T-cell (primary cell): ENCODE measurements around the gene SERPINE1. TPM values are rescaled to one million over a fixed set of nuclear protein-coding genes. Genes with fewer than 3 reads are reported as not detected.
"Not testable (repeated sequence)": the region's sequence is repeated elsewhere in the genome, so short reads cannot be mapped to it uniquely, and the experiment has no call there.

Experiments
- ATAC-seq, 4 experiments: fragments of 200-7000 bp in 3 of 4; fragments of 150-1000 bp in 1 of 4; cut with Tn5 transposase; replicated peaks in 1 of 4; 1 replicate in 3 of 4; 2 replicates in 1 of 4; pipeline ENCODE4 v1.10.0; 2021; ENCODE audit warnings: moderate library complexity in 3 of 4, mild to moderate bottlenecking in 2 of 4, moderate number of reproducible peaks in 1 of 4
- CTCF ChIA-PET, 2 donors: fragments of 300-600 bp; sonication (Branson Sonifier 250); formaldehyde crosslinking; loops; one replicate each; lab custom pipeline; 2022; ENCODE audit warnings: antibody characterized with exemption in 2 of 2; lab: Charles Lee
- POLR2A ChIA-PET, 2 donors: fragments of 300-600 bp; sonication (Branson Sonifier 250); formaldehyde crosslinking; loops; one replicate each; lab custom pipeline; 2022; ENCODE audit warnings: antibody characterized with exemption in 2 of 2; lab: Charles Lee
- DNase-seq, 35 experiments: peaks; one replicate each; pipeline versions ENCODE4 v3.0.0 to v3.0.0-alpha.2; 2013 to 2023
- H3K27ac ChIP-seq: one replicate; pipeline ENCODE4 v1.5.1; 2013; ENCODE audit warnings: low read length
- H3K27me3 ChIP-seq, 2 experiments: replicated peaks in 1 of 2; 1 replicate in 1 of 2; 2 replicates in 1 of 2; pipeline versions ENCODE4 v1.6.1 to v1.7.0; 2013; ENCODE audit warnings: low read length in 1 of 2, mixed read lengths in 1 of 2; ENCODE audit not compliant: control insufficient read depth in 2 of 2, insufficient read depth in 2 of 2; ENCODE audit errors: extremely low read depth in 1 of 2
- H3K36me3 ChIP-seq, 2 donors: 1 replicate in 1 of 2; 2 replicates in 1 of 2; pipeline versions ENCODE4 v1.6.1 to v1.7.0; 2013; ENCODE audit warnings: low read length in 1 of 2; ENCODE audit not compliant: control insufficient read depth in 2 of 2, insufficient read depth in 1 of 2; ENCODE audit errors: extremely low read depth in 1 of 2
- H3K4me1 ChIP-seq, 2 experiments: 1 replicate in 1 of 2; 2 replicates in 1 of 2; pipeline versions ENCODE4 v1.6.1 to v1.7.0; 2013; ENCODE audit warnings: low read length in 2 of 2, mixed read lengths in 1 of 2; ENCODE audit not compliant: insufficient read depth in 2 of 2, control insufficient read depth in 1 of 2; ENCODE audit errors: extremely low read depth in 1 of 2
- H3K4me3 ChIP-seq, 2 donors: 1 replicate in 1 of 2; 2 replicates in 1 of 2; pipeline versions ENCODE4 v1.5.1 to v1.7.0; 2013; ENCODE audit warnings: mild to moderate bottlenecking in 2 of 2, low read length in 1 of 2, moderate library complexity in 1 of 2; ENCODE audit not compliant: control insufficient read depth in 1 of 2; ENCODE audit errors: extremely low read depth in 1 of 2
- H3K9me3 ChIP-seq: 2 replicates; pipeline ENCODE4 v1.7.0; 2013
- H3K27ac Mint-ChIP-seq, 2 donors: one replicate each; pipeline ENCODE4 v1.8.0; 2020 to 2021; ENCODE audit warnings: mild to moderate bottlenecking in 2 of 2, mixed read lengths in 2 of 2
- H3K27me3 Mint-ChIP-seq, 2 donors: one replicate each; pipeline ENCODE4 v1.8.0; 2021 to 2022; ENCODE audit warnings: mixed read lengths in 2 of 2
- H3K36me3 Mint-ChIP-seq: one replicate; pipeline ENCODE4 v1.8.0; 2021; ENCODE audit warnings: mixed read lengths
- H3K4me1 Mint-ChIP-seq, 3 donors: one replicate each; pipeline ENCODE4 v1.8.0; 2020 to 2022; ENCODE audit warnings: mixed read lengths in 3 of 3, mild to moderate bottlenecking in 1 of 3
- H3K4me3 Mint-ChIP-seq, 3 donors: one replicate each; pipeline ENCODE4 v1.8.0; 2020 to 2022; ENCODE audit warnings: mild to moderate bottlenecking in 3 of 3, mixed read lengths in 3 of 3, moderate library complexity in 3 of 3
- H3K9me3 Mint-ChIP-seq, 3 donors: one replicate each; pipeline ENCODE4 v1.8.0; 2020 to 2022; ENCODE audit warnings: mixed read lengths in 3 of 3
- WGBS: methylation state at CpG from one replicate; pipeline ENCODE4 v1.1.5; 2013; ENCODE audit warnings: missing lambda C conversion rate; ENCODE audit not compliant: insufficient coverage; 5-methylcytosine and 5-hydroxymethylcytosine counted together
- total RNA-seq, 35 experiments: library from RNA in 6 of 35; stranded (reverse) in 6 of 35; fragments of 120-200 nt in 1 of 35; gene quantifications; one replicate each; pipeline versions ENCODE4 v1.2.1 to v1.2.4 and lab custom pipeline; 2013 to 2026

Gene SERPINE1
- total RNA-seq, 5 donors from 2014 or later (not counting 1 experiment from before 2014, with no cell fraction given), result 0.18 to 0.79 (median 0.51) TPM; not detected in 1

GRCh38 chr7:101116898-101117297, 10.0 kb upstream of the SERPINE1 start:
- ATAC-seq (no peak), DNase-seq (no peak)
- no peak overlapping the region for H3K27ac ChIP-seq
- peaks cover 1 to 3% (median 1%) of the 10 kb centered on the region in 3 donors for H3K4me1 Mint-ChIP-seq
- H3K27ac Mint-ChIP-seq, result no peak overlapping the region
- CTCF ChIA-PET, result no interaction called here
- H3K9me3 ChIP-seq, result no peaks in the 10 kb centered on the region
- 90% methylated on average over 4 of the region's 10 CpGs for WGBS
- no peaks in the 10 kb centered on the region for H3K36me3 Mint-ChIP-seq
- H3K27me3 Mint-ChIP-seq, result peaks cover 5 to 30% of the 10 kb centered on the region in 2 donors
- H3K9me3 Mint-ChIP-seq, result no peaks in the 10 kb centered on the region
- no peaks in the 10 kb centered on the region for H3K4me1 ChIP-seq
- no peak overlapping the region for H3K4me3 ChIP-seq
- no peak overlapping the region for H3K4me3 Mint-ChIP-seq
- H3K36me3 ChIP-seq, result no peaks in the 10 kb centered on the region
- peaks cover 0 to 54% of the 10 kb centered on the region in 2 experiments for H3K27me3 ChIP-seq
- POLR2A ChIA-PET, result no interaction called here

DNA sequence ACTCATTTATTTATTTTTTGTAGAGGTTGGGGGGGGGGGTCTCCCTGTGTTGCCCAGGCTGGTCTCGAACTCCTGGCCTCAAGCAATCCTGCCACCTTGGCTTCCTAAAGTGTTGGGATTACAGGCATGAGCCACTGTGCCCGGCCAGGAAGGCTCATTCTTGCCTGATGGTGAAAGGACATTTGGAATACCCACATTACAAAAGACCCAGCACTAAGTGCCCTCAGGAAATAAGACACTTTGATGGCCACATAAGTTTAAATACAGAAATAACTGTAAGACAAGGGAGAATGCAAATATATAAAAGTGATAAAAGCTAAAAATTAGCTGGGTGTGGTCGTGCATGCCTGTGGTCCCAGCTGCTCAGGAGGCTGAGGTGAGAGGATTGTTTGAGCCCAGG, 8.0 kb upstream of the SERPINE1 start:
- peaks cover 17 to 47% of the 10 kb centered on the region in 2 donors for H3K27me3 Mint-ChIP-seq
- Histone ChIP-seq H3K27ac (no peak overlapping the region), H3K4me3 (no peak overlapping the region), H3K9me3 (no peaks in the 10 kb centered on the region), H3K27me3 (peaks cover 2 to 72% of the 10 kb centered on the region in 2 experiments), H3K4me1 (no peaks in the 10 kb centered on the region), H3K36me3 (no peaks in the 10 kb centered on the region)
- peaks cover 6 to 9% (median 8%) of the 10 kb centered on the region in 3 donors for H3K4me1 Mint-ChIP-seq
- DNase-seq, result no peak
- no peak overlapping the region for H3K4me3 Mint-ChIP-seq
- POLR2A ChIA-PET, result interaction anchor here in 1 of 2 donors (0.6 kb wide), 1 partner anchor 38 kb away, joined by 3 read pairs; no protein-coding TSS in a partner anchor
- no peak for ATAC-seq
- 80% methylated on average over 1 of the region's 3 CpGs for WGBS
- no peaks in the 10 kb centered on the region for H3K36me3 Mint-ChIP-seq
- H3K27ac Mint-ChIP-seq, result no peak overlapping the region
- no peaks in the 10 kb centered on the region for H3K9me3 Mint-ChIP-seq
- CTCF ChIA-PET, result interaction anchor here in 1 of 2 donors (0.7 kb wide), 1 partner anchor 481 kb away, joined by 11 read pairs; no protein-coding TSS in a partner anchor

GRCh38 chr7:101119876-101120275, 7.0 kb upstream of the SERPINE1 start:
- Mint-ChIP-seq H3K4me3 (no peak overlapping the region), H3K9me3 (no peaks in the 10 kb centered on the region), H3K4me1 (peaks cover 12 to 14% (median 14%) of the 10 kb centered on the region in 3 donors), H3K36me3 (no peaks in the 10 kb centered on the region), H3K27me3 (peaks cover 22 to 53% of the 10 kb centered on the region in 2 donors), H3K27ac (no peak overlapping the region)
- Histone ChIP-seq H3K9me3 (no peaks in the 10 kb centered on the region), H3K27ac (no peak overlapping the region), H3K27me3 (peaks cover 2 to 75% of the 10 kb centered on the region in 2 experiments), H3K4me1 (peaks cover 3 to 4% of the 10 kb centered on the region in 2 experiments), H3K4me3 (no peak overlapping the region), H3K36me3 (no peaks in the 10 kb centered on the region)
- ATAC-seq, result no peak
- no peak for DNase-seq
- CTCF ChIA-PET, result interaction anchor here in 1 of 2 donors (1.0 kb wide), 1 partner anchor 73 kb away, joined by 3 read pairs; no protein-coding TSS in a partner anchor
- WGBS, result 48% methylated on average over 7 of the region's 10 CpGs
- POLR2A ChIA-PET, result interaction anchor here in 1 of 2 donors (0.6 kb wide), 1 partner anchor 27 kb away, joined by 4 read pairs; no protein-coding TSS in a partner anchor

DNA sequence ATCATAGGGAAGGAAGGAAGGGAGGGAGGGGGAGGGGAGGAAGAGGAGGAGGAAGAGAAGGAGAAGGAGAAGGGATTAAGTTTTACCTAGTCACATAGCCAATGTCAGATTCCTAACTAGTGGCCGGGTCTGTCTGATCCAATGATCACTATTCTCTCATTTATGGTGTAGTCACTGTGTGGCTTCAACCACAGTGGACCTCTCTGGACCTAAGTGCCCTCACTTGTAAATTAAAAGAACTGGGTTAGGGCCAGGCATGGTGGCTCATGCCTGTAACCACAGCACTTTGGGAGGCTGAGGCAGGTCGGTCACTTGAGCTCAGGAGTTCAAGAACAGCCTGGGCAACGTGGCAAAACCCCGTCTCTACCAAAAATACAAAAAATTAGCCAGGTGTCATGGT, 6.6 kb upstream of the SERPINE1 start:
- CTCF ChIA-PET, result interaction anchor here in 1 of 2 donors (1.0 kb wide), 1 partner anchor 72 kb away, joined by 3 read pairs; no protein-coding TSS in a partner anchor
- Mint-ChIP-seq H3K27ac (no peak overlapping the region), H3K27me3 (peaks cover 27 to 57% of the 10 kb centered on the region in 2 donors), H3K4me3 (no peak overlapping the region), H3K9me3 (no peaks in the 10 kb centered on the region), H3K4me1 (peaks cover 14 to 19% (median 16%) of the 10 kb centered on the region in 3 donors), H3K36me3 (no peaks in the 10 kb centered on the region)
- H3K36me3 ChIP-seq, result no peaks in the 10 kb centered on the region
- no peak for DNase-seq
- H3K9me3 ChIP-seq, result no peaks in the 10 kb centered on the region
- POLR2A ChIA-PET, result interaction anchor here in 1 of 2 donors (0.6 kb wide), 1 partner anchor 27 kb away, joined by 4 read pairs; no protein-coding TSS in a partner anchor
- H3K27ac ChIP-seq, result no peak overlapping the region
- no peak for ATAC-seq
- no CpG with 5 or more reads among the region's 4 CpGs for WGBS
- H3K27me3 ChIP-seq, result peaks cover 2 to 78% of the 10 kb centered on the region in 2 experiments
- H3K4me3 ChIP-seq, result no peak overlapping the region
- peaks cover 3 to 5% of the 10 kb centered on the region in 2 experiments for H3K4me1 ChIP-seq

- Mint-ChIP-seq H3K4me1 (peaks cover 24 to 31% (median 26%) of the 10 kb centered on the region in 3 donors), H3K4me3 (peak overlapping the region in 1 of 3 donors; percentile 58), H3K27me3 (peaks cover 36 to 63% of the 10 kb centered on the region in 2 donors)
- POLR2A ChIA-PET, CTCF ChIA-PET, H3K36me3 Mint-ChIP-seq, H3K9me3 ChIP-seq, H3K9me3 Mint-ChIP-seq, H3K27ac Mint-ChIP-seq, DNase-seq, H3K36me3 ChIP-seq, ATAC-seq, H3K4me3 ChIP-seq, H3K27ac ChIP-seq: not testable (repeated sequence)
- 100% methylated on average over 3 of the region's 9 CpGs for WGBS
- Histone ChIP-seq H3K27me3 (peaks cover 2 to 84% of the 10 kb centered on the region in 2 experiments), H3K4me1 (peaks cover 3 to 13% of the 10 kb centered on the region in 2 experiments)
Observed at GRCh38 chr7:101121631-101121990, 5.3 kb upstream of the SERPINE1 start.

GRCh38 chr7:101121991-101122932, 4.6 kb upstream of the SERPINE1 start:
- H3K36me3 Mint-ChIP-seq, result no peaks in the 10 kb centered on the region
- peaks cover 31 to 37% (median 33%) of the 10 kb centered on the region in 3 donors for H3K4me1 Mint-ChIP-seq
- peaks cover 36 to 68% of the 10 kb centered on the region in 2 donors for H3K27me3 Mint-ChIP-seq
- ChIA-PET POLR2A (interaction anchor here in 1 of 2 donors (0.6 kb wide), 1 partner anchor 341 kb away, joined by 3 read pairs; no protein-coding TSS in a partner anchor), CTCF (interaction anchor here in 1 of 2 donors (0.5 kb wide), 1 partner anchor 325 kb away, joined by 3 read pairs; no protein-coding TSS in a partner anchor)
- H3K27ac Mint-ChIP-seq, result peak overlapping the region in 1 of 2 donors; percentile 5
- DNase-seq (no peak), ATAC-seq (no peak)
- Histone ChIP-seq H3K27ac (no peak overlapping the region), H3K4me1 (peaks cover 3 to 20% of the 10 kb centered on the region in 2 experiments), H3K4me3 (no peak overlapping the region), H3K9me3 (no peaks in the 10 kb centered on the region), H3K36me3 (no peaks in the 10 kb centered on the region), H3K27me3 (peaks cover 2 to 86% of the 10 kb centered on the region in 2 experiments)
- WGBS, result 33% methylated on average over 8 of the region's 17 CpGs
- no peaks in the 10 kb centered on the region for H3K9me3 Mint-ChIP-seq
- H3K4me3 Mint-ChIP-seq, result peak overlapping the region in 2 of 3 donors; percentile 21 to 58
